ENCODE measurements around the gene CALR.

CALR gene

DNA sequence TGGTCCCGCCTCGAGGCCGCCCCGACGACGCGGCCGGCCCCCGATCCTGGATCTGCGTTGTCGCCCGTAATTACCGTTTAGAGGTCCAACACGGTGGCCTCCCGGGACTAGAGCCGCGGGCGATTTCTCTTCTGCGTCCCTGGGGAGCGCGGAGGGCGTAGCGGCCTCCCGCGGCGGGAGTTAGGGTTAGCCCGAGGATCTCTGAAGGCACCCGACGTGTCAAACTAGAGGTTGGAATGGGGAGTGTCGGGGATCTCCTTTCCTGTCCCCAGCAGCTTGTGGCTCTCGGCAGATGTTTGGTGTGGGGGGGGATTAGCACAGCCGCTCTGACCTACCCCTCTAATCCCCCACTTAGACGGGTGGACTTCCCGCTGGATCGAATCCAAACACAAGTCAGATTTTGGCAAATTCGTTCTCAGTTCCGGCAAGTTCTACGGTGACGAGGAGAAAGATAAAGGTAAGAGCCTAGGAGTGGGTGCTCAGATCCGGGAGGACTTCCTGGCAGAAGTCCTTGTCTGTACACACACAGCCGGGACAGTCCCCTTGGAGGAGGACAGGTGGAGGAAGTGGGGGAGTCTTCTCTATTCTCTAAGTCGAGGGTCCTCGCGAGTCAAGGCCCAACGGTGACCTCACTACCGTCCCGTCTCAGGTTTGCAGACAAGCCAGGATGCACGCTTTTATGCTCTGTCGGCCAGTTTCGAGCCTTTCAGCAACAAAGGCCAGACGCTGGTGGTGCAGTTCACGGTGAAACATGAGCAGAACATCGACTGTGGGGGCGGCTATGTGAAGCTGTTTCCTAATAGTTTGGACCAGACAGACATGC, 581 bp downstream of the CALR start:
- Histone ChIP-seq H3K9ac (ENCODE audit: low read length) (peak overlapping the region; percentile 99), H3K4me3 (ENCODE audit: low read length) (peak overlapping the region; percentile 98), H3K4me1 (ENCODE audit: control insufficient read depth, insufficient read depth, low read length) (peaks cover 39% of the 10 kb centered on the region), H3K9me3 (ENCODE audit: control insufficient read depth, low read length) (no peaks in the 10 kb centered on the region), H3K27me3 (ENCODE audit: control insufficient read depth, insufficient read depth, low read length) (no peaks in the 10 kb centered on the region), H3K36me3 (ENCODE audit: control insufficient read depth, insufficient read depth, low read length) (peaks cover 30% of the 10 kb centered on the region)

DNA sequence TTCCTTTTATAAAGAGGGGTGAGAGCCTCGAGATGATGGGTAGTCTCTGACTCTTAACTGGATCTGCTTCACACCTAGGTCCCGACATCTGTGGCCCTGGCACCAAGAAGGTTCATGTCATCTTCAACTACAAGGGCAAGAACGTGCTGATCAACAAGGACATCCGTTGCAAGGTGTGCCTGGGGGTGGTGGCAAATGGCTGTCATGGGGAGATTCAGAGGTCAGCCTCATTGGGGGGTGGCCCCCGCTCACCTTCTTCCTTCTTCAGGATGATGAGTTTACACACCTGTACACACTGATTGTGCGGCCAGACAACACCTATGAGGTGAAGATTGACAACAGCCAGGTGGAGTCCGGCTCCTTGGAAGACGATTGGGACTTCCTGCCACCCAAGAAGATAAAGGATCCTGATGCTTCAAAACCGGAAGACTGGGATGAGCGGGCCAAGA, 1.6 kb downstream of the CALR start:
- Histone ChIP-seq H3K27me3 (ENCODE audit: control insufficient read depth, insufficient read depth, low read length) (no peaks in the 10 kb centered on the region), H3K4me3 (ENCODE audit: low read length) (peak overlapping the region; percentile 98), H3K9ac (ENCODE audit: low read length) (peak overlapping the region; percentile 99), H3K9me3 (ENCODE audit: control insufficient read depth, low read length) (no peaks in the 10 kb centered on the region), H3K36me3 (ENCODE audit: control insufficient read depth, insufficient read depth, low read length) (peaks cover 30% of the 10 kb centered on the region), H3K4me1 (ENCODE audit: control insufficient read depth, insufficient read depth, low read length) (peaks cover 39% of the 10 kb centered on the region)

DNA sequence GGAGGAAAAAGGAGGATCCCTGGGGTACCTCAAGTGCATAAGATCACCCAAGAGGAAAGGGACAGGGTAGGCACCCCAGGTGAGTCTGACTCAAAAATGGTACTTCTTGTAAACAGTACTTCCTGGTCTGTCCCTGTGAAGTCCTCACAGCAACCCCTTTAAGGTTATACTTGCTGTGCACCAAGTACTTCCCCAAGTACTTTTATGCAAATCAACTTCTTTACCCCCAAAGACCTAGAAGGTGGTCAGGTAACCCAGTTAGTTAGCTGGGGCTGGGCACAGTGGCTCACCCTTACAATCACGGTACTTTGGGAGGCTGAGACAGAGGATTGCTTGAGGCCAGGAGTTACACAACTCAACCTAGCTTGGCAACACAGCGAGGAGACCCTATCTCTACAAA, 2.5 kb downstream of the CALR start:
- peak overlapping the region; percentile 99 for H3K9ac ChIP-seq (ENCODE audit: low read length)
- H3K4me1 ChIP-seq (ENCODE audit: control insufficient read depth, insufficient read depth, low read length), result peaks cover 39% of the 10 kb centered on the region
- no peaks in the 10 kb centered on the region for H3K9me3 ChIP-seq (ENCODE audit: control insufficient read depth, low read length)
- peak overlapping the region; percentile 98 for H3K4me3 ChIP-seq (ENCODE audit: low read length)
- H3K36me3 ChIP-seq (ENCODE audit: control insufficient read depth, insufficient read depth, low read length), result peaks cover 30% of the 10 kb centered on the region
- H3K27me3 ChIP-seq (ENCODE audit: control insufficient read depth, insufficient read depth, low read length), result no peaks in the 10 kb centered on the region

DNA sequence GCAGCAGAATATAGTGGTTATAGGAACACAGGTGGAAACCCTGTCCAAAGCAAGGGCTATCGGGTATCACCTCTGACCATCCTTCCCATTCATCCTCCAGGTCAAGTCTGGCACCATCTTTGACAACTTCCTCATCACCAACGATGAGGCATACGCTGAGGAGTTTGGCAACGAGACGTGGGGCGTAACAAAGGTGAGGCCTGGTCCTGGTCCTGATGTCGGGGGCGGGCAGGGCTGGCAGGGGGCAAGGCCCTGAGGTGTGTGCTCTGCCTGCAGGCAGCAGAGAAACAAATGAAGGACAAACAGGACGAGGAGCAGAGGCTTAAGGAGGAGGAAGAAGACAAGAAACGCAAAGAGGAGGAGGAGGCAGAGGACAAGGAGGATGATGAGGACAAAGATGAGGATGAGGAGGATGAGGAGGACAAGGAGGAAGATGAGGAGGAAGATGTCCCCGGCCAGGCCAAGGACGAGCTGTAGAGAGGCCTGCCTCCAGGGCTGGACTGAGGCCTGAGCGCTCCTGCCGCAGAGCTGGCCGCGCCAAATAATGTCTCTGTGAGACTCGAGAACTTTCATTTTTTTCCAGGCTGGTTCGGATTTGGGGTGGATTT, 5.1 kb downstream of the CALR start:
- H3K4me1 ChIP-seq (ENCODE audit: control insufficient read depth, insufficient read depth, low read length), result peaks cover 51% of the 10 kb centered on the region
- no peaks in the 10 kb centered on the region for H3K27me3 ChIP-seq (ENCODE audit: control insufficient read depth, insufficient read depth, low read length)
- no peak overlapping the region for H3K4me3 ChIP-seq (ENCODE audit: low read length)
- H3K9ac ChIP-seq (ENCODE audit: low read length), result peak overlapping the region; percentile 12
- H3K36me3 ChIP-seq (ENCODE audit: control insufficient read depth, insufficient read depth, low read length), result peaks cover 30% of the 10 kb centered on the region
- no peaks in the 10 kb centered on the region for H3K9me3 ChIP-seq (ENCODE audit: control insufficient read depth, low read length)

DNA sequence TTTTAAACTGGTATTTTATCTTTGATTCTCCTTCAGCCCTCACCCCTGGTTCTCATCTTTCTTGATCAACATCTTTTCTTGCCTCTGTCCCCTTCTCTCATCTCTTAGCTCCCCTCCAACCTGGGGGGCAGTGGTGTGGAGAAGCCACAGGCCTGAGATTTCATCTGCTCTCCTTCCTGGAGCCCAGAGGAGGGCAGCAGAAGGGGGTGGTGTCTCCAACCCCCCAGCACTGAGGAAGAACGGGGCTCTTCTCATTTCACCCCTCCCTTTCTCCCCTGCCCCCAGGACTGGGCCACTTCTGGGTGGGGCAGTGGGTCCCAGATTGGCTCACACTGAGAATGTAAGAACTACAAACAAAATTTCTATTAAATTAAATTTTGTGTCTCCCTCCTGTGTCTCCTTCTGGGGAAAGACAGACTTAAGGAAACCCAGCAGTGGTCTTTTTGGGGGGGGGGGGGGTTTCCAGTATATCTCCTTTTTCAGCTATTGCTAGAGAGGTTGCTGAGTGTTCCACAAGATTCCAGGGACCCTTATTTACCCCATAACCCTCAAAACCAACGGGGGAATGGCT, 5.8 kb downstream of the CALR start:
- H3K4me1 ChIP-seq (ENCODE audit: control insufficient read depth, insufficient read depth, low read length), result peaks cover 51% of the 10 kb centered on the region
- H3K36me3 ChIP-seq (ENCODE audit: control insufficient read depth, insufficient read depth, low read length), result peaks cover 36% of the 10 kb centered on the region
- no peak overlapping the region for H3K9ac ChIP-seq (ENCODE audit: low read length)
- no peaks in the 10 kb centered on the region for H3K27me3 ChIP-seq (ENCODE audit: control insufficient read depth, insufficient read depth, low read length)
- no peaks in the 10 kb centered on the region for H3K9me3 ChIP-seq (ENCODE audit: control insufficient read depth, low read length)
- H3K4me3 ChIP-seq (ENCODE audit: low read length), result no peak overlapping the region

DNA sequence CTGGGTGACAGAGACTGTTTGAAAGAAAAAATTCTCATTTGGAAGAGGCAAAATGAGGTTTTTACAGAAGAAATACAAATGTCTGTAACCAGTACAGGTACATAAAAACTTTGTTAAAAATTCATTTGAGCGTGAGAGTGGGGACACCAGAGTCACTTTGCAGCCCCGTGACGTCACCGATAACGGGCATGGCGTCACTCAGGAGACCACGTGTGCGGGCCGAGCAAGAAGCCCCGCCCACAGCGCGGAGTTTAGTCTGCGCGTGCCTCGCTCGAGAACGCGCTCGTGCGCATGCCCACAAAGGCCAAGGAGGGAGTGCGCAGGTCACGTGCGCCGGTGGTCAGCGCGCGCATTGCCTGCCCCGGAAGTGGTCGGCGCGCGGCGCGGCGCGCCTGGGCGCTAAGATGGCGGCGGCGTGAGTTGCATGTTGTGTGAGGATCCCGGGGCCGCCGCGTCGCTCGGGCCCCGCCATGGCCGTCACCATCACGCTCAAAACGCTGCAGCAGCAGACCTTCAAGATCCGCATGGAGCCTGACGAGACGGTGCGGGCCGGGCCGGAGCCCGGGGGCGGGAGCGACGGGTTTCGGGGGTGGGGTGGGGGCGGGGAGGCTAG, 7.2 kb downstream of the CALR start, which contains the start of gene RAD23A:
Gene RAD23A, plus strand, starts transcription at position 384 of the 613 bp plus-strand sequence. Its CDS starts 87 bp downstream, at position 471.
- Histone ChIP-seq H3K9me3 (ENCODE audit: control insufficient read depth, low read length) (no peaks in the 10 kb centered on the region), H3K4me3 (ENCODE audit: low read length) (peak within 1 kb of the TSS; percentile 53), H3K4me1 (ENCODE audit: control insufficient read depth, insufficient read depth, low read length) (peaks cover 39% of the 10 kb centered on the region), H3K9ac (ENCODE audit: low read length) (peak within 1 kb of the TSS; percentile 69), H3K36me3 (ENCODE audit: control insufficient read depth, insufficient read depth, low read length) (peaks cover 33% of the 10 kb centered on the region), H3K27me3 (ENCODE audit: control insufficient read depth, insufficient read depth, low read length) (no peaks in the 10 kb centered on the region)

DNA sequence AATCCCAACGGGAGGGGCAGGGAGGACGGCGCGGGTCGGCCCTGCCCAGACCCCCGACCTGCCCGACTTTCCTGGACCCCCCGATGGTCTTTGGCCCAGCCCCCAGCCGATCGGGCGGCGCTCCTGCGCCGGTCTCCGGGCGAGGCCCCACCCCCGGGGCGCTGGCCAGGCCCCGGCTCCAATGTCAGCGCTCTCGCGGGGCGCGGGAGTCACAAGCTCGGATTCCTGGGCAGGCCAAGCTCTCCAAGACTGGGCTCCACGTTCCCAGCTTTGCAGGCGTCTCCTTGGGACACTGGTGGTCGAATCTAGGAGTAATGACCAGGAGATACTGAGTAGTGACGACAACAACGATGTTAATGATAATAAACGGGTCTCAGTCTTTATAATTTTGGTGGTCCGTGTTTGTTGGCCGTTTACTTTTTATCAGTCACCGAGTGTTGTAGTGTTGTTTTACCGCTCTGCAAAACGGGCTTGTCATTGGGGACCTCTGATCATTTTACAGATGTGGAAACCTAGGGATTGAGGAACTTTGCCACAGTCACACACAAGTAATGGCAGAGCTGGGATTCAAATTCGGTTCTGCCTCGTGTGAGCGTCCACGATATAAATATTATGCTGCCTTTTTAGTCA, 7.8 kb downstream of the CALR start:
- Histone ChIP-seq H3K4me3 (ENCODE audit: low read length) (peak overlapping the region; percentile 53), H3K36me3 (ENCODE audit: control insufficient read depth, insufficient read depth, low read length) (peaks cover 28% of the 10 kb centered on the region), H3K4me1 (ENCODE audit: control insufficient read depth, insufficient read depth, low read length) (peaks cover 33% of the 10 kb centered on the region), H3K9me3 (ENCODE audit: control insufficient read depth, low read length) (no peaks in the 10 kb centered on the region), H3K9ac (ENCODE audit: low read length) (peak overlapping the region; percentile 69), H3K27me3 (ENCODE audit: control insufficient read depth, insufficient read depth, low read length) (no peaks in the 10 kb centered on the region)

DNA sequence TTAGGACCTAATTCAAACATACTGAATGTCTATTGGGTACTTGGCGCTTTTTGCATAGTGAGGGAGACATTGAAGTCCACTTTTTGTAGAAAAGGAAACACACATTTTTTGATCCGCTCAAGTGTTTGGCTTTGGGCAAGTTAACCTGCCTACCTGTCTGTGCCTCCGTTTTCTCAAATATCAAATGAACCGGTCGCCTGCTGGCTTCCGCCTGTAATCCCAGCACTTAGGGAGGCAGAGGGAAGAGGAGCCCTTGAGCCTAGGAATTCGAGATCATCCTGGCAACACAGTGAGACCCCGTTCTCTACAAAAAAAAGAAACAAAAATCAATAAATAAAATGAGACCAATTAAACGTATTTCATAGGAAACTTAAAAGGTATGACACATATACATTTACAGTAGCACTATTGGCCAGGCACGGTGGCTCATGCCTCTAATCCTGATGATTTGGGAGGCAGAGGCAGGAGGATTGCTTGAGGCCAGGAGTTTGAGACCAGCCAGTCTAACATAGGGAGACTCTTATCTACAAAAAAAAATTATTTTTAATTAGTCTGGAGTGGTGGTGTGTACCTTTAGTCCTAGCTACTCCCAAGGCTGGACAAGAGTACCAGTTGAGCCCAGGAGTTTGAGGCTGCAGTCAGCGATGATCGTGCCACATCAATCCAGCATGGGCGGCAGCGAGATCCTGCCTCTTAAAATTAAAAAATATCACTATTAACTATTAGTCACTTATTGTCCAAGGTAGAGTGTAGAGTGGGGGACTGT, 8.5 kb downstream of the CALR start:
- peak overlapping the region; percentile 69 for H3K9ac ChIP-seq (ENCODE audit: low read length)
- no peak overlapping the region for H3K4me3 ChIP-seq (ENCODE audit: low read length)
- H3K36me3 ChIP-seq (ENCODE audit: control insufficient read depth, insufficient read depth, low read length), result peaks cover 28% of the 10 kb centered on the region

DNA sequence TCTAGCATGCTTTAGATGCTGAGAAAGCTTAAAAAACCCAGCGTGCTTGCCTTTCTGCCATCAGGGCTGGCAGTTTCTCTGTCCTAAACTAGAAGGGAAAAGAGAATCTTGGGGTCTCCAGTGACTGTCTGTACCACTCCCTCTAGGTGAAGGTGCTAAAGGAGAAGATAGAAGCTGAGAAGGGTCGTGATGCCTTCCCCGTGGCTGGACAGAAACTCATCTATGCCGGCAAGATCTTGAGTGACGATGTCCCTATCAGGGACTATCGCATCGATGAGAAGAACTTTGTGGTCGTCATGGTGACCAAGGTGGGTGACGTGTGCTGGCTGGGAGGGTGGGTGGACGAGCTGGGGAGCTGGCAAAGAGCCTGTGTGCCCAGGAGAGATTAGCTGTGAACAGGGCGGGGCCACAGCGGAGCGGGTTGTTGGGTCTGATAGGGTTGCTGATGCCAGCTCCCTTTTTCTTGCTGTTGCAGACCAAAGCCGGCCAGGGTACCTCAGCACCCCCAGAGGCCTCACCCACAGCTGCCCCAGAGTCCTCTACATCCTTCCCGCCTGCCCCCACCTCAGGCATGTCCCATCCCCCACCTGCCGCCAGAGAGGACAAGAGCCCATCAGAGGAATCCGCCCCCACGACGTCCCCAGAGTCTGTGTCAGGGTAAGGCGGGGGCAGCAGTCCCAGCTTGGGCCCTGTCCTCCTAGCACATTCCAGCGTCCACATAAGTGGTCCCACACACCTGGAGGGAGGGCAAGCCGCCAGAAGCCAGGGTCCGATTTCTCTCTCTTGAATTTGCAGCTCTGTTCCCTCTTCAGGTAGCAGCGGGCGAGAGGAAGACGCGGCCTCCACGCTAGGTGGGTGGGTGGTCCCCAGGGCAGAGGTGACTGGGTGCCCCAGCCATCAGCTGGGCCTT, 9.5 kb downstream of the CALR start:
- H3K4me1 ChIP-seq (ENCODE audit: control insufficient read depth, insufficient read depth, low read length), result peaks cover 28% of the 10 kb centered on the region
- no peaks in the 10 kb centered on the region for H3K9me3 ChIP-seq (ENCODE audit: control insufficient read depth, low read length)
- no peak overlapping the region for H3K9ac ChIP-seq (ENCODE audit: low read length)
- H3K36me3 ChIP-seq (ENCODE audit: control insufficient read depth, insufficient read depth, low read length), result peaks cover 22% of the 10 kb centered on the region
- no peaks in the 10 kb centered on the region for H3K27me3 ChIP-seq (ENCODE audit: control insufficient read depth, insufficient read depth, low read length)
- no peak overlapping the region for H3K4me3 ChIP-seq (ENCODE audit: low read length)

More for the DNA sequence above, 8.5 kb downstream of the CALR start:
- Histone ChIP-seq H3K9me3 (ENCODE audit: control insufficient read depth, low read length) (no peaks in the 10 kb centered on the region), H3K4me1 (ENCODE audit: control insufficient read depth, insufficient read depth, low read length) (peaks cover 28% of the 10 kb centered on the region), H3K27me3 (ENCODE audit: control insufficient read depth, insufficient read depth, low read length) (no peaks in the 10 kb centered on the region)

DNA sequence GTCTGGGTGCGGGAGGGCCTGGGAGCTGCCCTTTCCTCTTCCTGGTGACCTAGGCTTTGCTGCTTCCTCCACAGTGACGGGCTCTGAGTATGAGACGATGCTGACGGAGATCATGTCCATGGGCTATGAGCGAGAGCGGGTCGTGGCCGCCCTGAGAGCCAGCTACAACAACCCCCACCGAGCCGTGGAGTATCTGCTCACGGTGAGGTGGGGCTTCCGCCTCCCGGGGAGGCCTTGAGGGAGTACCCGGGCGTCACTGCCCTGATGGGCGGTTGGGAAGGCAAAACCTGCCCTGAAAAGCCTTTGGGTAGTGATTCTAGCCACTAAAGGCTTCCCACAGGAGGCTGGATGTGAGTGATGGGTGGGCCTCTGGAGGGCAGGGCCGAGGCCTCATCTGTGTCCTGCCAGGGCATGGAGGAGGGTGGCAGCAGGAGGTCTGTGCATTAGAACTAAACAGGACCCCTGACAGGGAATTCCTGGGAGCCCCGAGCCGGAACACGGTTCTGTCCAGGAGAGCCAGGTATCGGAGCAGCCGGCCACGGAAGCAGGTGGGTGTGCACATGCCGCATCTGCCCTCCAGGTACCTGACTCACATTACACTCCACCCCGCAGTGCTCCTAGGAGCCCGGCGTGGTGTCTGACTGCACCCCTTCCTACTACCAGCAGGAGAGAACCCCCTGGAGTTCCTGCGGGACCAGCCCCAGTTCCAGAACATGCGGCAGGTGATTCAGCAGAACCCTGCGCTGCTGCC, 10.4 kb downstream of the CALR start:
- peaks cover 20% of the 10 kb centered on the region for H3K4me1 ChIP-seq (ENCODE audit: control insufficient read depth, insufficient read depth, low read length)
- peaks cover 15% of the 10 kb centered on the region for H3K36me3 ChIP-seq (ENCODE audit: control insufficient read depth, insufficient read depth, low read length)
- H3K27me3 ChIP-seq (ENCODE audit: control insufficient read depth, insufficient read depth, low read length), result no peaks in the 10 kb centered on the region
- H3K9ac ChIP-seq (ENCODE audit: low read length), result no peak overlapping the region
- no peak overlapping the region for H3K4me3 ChIP-seq (ENCODE audit: low read length)
- no peaks in the 10 kb centered on the region for H3K9me3 ChIP-seq (ENCODE audit: control insufficient read depth, low read length)

All from mucosa of stomach (tissue), 1 donor.